HepG2 (cell line): ENCODE data around the gene GRIN3B. TPM values are rescaled to one million over a fixed set of nuclear protein-coding genes. Genes with fewer than 3 reads are reported as not detected.

Experiments used
- ARID3A ChIP-seq: IDR thresholded peaks from 2 replicates; pipeline ENCODE4 v1.6.1; 2012; ENCODE audit warnings: low read depth, low read length, improper control_type of control experiment
- FOXA3 ChIP-seq: IDR thresholded peaks from 2 replicates; pipeline ENCODE4 v1.6.1; 2016; ENCODE audit warnings: missing genetic modification reagents, missing compliant biosample characterization
- KAT7 ChIP-seq: IDR thresholded peaks from 2 replicates; pipeline ENCODE4 v1.6.1; 2018; ENCODE audit warnings: borderline replicate concordance, missing compliant biosample characterization
- MLXIP ChIP-seq: sonication (generic); formaldehyde crosslinking; IDR thresholded peaks from 2 replicates; pipeline ENCODE4 v1.9.0; 2021; ENCODE audit warnings: missing genetic modification reagents, borderline replicate concordance
- NKX3-1 ChIP-seq: sonication (generic); formaldehyde crosslinking; IDR thresholded peaks from 2 replicates; pipeline ENCODE4 v1.5.0; 2020; ENCODE audit warnings: missing genetic modification reagents
- PAF1 ChIP-seq: IDR thresholded peaks from 2 replicates; pipeline ENCODE4 v1.6.1; 2016; ENCODE audit warnings: missing genetic modification reagents, missing compliant biosample characterization
- ZBTB39 ChIP-seq: sonication (generic); formaldehyde crosslinking; IDR thresholded peaks from 2 replicates; pipeline ENCODE4 v1.5.0; 2020; ENCODE audit warnings: missing genetic modification reagents
- ZNF556 ChIP-seq: sonication (generic); formaldehyde crosslinking; IDR thresholded peaks from 2 replicates; pipeline ENCODE4 v1.4.0; 2020; ENCODE audit warnings: mild to moderate bottlenecking, missing genetic modification reagents, borderline replicate concordance
- ZNF7 ChIP-seq: IDR thresholded peaks from 2 replicates; pipeline ENCODE4 v1.6.1; 2016; ENCODE audit warnings: missing biosample characterization, missing genetic modification reagents
- polyA plus RNA-seq, 8 experiments: library from polyadenylated mRNA; depleted of rRNA in 3 of 8; stranded (reverse) in 7 of 8; unstranded in 1 of 8; fragments of >200 nt; fragmentation: Illumina TruSeq in 4 of 8; extraction: Trizol in 4 of 8; gene quantifications; 2 replicates each; pipeline versions ENCODE4 v1.2.1 to v1.2.3, GENCODE V29; 2011 to 2016; ENCODE audit warnings: low read depth in 4 of 8, missing spikeins in 1 of 8, mixed read lengths in 1 of 8; ENCODE audit not compliant: insufficient read depth in 1 of 8
- total RNA-seq, 5 experiments: library from RNA; depleted of rRNA; stranded (reverse); fragments of >200 nt; fragmentation: Illumina TruSeq; extraction: Trizol; gene quantifications; 2 replicates each; pipeline ENCODE4 v1.2.3, GENCODE V29; 2016; ENCODE audit warnings: low read depth in 1 of 5
- TF ChIP-seq, protein P1 (sequence below): sonication (generic); formaldehyde crosslinking; IDR thresholded peaks from 2 replicates; pipeline ENCODE4 v1.4.0; 2020; ENCODE audit warnings: mild to moderate bottlenecking, missing genetic modification reagents
- TF ChIP-seq, protein P2 (sequence below): sonication (generic); formaldehyde crosslinking; IDR thresholded peaks from 2 replicates; pipeline ENCODE4 v1.5.0; 2020; ENCODE audit warnings: missing genetic modification reagents
- TF ChIP-seq, protein P3 (sequence below): sonication (generic); formaldehyde crosslinking; IDR thresholded peaks from 2 replicates; pipeline ENCODE4 v1.5.1; 2020; ENCODE audit warnings: mild to moderate bottlenecking, missing genetic modification reagents, moderate library complexity

GRIN3B gene
- total and polyA plus RNA-seq, 2 of the 13 experiments (the other 11 are each of a cell fraction or from before 2014, with no cell fraction given) = 0.07 to 0.20 TPM

DNA sequence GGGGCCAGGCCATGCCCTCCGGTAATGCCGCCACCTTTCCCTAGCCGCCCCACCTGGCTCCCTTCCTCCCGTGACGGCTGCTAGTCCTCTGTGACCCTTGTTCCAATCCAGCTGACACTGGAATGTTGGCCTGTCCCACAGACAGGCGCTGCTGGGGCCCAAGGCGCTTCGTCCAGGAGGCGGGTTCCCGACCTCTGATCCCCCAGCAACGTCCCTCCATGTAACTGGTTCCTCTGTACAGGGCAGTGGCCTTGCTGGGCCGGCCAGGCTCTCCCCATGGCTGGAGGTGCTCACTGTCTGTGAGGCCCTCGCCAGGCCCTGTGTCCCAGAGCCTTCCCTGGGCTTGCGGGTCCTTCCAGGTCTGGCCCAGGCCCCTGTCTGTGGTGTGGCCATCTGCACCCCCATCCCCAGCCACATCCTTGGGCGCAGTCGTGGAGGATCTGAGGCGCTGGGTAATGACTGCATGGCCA, 6.8 kb upstream of the GRIN3B start (continued):
- TF ChIP-seq, protein P1, sequence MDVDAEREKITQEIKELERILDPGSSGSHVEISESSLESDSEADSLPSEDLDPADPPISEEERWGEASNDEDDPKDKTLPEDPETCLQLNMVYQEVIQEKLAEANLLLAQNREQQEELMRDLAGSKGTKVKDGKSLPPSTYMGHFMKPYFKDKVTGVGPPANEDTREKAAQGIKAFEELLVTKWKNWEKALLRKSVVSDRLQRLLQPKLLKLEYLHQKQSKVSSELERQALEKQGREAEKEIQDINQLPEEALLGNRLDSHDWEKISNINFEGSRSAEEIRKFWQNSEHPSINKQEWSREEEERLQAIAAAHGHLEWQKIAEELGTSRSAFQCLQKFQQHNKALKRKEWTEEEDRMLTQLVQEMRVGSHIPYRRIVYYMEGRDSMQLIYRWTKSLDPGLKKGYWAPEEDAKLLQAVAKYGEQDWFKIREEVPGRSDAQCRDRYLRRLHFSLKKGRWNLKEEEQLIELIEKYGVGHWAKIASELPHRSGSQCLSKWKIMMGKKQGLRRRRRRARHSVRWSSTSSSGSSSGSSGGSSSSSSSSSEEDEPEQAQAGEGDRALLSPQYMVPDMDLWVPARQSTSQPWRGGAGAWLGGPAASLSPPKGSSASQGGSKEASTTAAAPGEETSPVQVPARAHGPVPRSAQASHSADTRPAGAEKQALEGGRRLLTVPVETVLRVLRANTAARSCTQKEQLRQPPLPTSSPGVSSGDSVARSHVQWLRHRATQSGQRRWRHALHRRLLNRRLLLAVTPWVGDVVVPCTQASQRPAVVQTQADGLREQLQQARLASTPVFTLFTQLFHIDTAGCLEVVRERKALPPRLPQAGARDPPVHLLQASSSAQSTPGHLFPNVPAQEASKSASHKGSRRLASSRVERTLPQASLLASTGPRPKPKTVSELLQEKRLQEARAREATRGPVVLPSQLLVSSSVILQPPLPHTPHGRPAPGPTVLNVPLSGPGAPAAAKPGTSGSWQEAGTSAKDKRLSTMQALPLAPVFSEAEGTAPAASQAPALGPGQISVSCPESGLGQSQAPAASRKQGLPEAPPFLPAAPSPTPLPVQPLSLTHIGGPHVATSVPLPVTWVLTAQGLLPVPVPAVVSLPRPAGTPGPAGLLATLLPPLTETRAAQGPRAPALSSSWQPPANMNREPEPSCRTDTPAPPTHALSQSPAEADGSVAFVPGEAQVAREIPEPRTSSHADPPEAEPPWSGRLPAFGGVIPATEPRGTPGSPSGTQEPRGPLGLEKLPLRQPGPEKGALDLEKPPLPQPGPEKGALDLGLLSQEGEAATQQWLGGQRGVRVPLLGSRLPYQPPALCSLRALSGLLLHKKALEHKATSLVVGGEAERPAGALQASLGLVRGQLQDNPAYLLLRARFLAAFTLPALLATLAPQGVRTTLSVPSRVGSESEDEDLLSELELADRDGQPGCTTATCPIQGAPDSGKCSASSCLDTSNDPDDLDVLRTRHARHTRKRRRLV (CRISPR knock-in tag) = no peak
- TF ChIP-seq KAT7 (CRISPR knock-in tag) = no peak
- no peak for TF ChIP-seq ZNF556 (CRISPR knock-in tag)
- TF ChIP-seq, protein P2, sequence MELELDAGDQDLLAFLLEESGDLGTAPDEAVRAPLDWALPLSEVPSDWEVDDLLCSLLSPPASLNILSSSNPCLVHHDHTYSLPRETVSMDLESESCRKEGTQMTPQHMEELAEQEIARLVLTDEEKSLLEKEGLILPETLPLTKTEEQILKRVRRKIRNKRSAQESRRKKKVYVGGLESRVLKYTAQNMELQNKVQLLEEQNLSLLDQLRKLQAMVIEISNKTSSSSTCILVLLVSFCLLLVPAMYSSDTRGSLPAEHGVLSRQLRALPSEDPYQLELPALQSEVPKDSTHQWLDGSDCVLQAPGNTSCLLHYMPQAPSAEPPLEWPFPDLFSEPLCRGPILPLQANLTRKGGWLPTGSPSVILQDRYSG (CRISPR knock-in tag) = no peak
- TF ChIP-seq FOXA3 (CRISPR knock-in tag) = no peak; the same call in 1 of the 2 replicates
- TF ChIP-seq ZBTB39 (CRISPR knock-in tag) = no peak
- no peak for TF ChIP-seq ARID3A
- TF ChIP-seq NKX3-1 = no peak
- TF ChIP-seq, protein P3, sequence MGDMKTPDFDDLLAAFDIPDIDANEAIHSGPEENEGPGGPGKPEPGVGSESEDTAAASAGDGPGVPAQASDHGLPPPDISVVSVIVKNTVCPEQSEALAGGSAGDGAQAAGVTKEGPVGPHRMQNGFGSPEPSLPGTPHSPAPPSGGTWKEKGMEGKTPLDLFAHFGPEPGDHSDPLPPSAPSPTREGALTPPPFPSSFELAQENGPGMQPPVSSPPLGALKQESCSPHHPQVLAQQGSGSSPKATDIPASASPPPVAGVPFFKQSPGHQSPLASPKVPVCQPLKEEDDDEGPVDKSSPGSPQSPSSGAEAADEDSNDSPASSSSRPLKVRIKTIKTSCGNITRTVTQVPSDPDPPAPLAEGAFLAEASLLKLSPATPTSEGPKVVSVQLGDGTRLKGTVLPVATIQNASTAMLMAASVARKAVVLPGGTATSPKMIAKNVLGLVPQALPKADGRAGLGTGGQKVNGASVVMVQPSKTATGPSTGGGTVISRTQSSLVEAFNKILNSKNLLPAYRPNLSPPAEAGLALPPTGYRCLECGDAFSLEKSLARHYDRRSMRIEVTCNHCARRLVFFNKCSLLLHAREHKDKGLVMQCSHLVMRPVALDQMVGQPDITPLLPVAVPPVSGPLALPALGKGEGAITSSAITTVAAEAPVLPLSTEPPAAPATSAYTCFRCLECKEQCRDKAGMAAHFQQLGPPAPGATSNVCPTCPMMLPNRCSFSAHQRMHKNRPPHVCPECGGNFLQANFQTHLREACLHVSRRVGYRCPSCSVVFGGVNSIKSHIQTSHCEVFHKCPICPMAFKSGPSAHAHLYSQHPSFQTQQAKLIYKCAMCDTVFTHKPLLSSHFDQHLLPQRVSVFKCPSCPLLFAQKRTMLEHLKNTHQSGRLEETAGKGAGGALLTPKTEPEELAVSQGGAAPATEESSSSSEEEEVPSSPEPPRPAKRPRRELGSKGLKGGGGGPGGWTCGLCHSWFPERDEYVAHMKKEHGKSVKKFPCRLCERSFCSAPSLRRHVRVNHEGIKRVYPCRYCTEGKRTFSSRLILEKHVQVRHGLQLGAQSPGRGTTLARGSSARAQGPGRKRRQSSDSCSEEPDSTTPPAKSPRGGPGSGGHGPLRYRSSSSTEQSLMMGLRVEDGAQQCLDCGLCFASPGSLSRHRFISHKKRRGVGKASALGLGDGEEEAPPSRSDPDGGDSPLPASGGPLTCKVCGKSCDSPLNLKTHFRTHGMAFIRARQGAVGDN (CRISPR knock-in tag) = peak; percentile 97
- no peak for TF ChIP-seq ZNF7
- TF ChIP-seq MLXIP (CRISPR knock-in tag) = no peak
- no peak for TF ChIP-seq PAF1 (CRISPR knock-in tag)
